GM21360 (cell line): ENCODE results near the gene SPARCL1.
A peak's percentile ranks its signal among the peaks of the same experiment; 100 is the strongest.

Experiments
- ATAC-seq: cut with Tn5 transposase; IDR thresholded peaks from one replicate; pipeline ENCODE4 v1.9.1; 2021; ENCODE audit warnings: mild to moderate bottlenecking, moderate library complexity; ENCODE audit not compliant: unreplicated experiment

Gene SPARCL1

GRCh38 chr4:87541956-87542709 lies 13.0 kb upstream of the SPARCL1 start:
- no peak for ATAC-seq

- no peak for ATAC-seq
Observed at GRCh38 chr4:87541521-87541920, 12.3 kb upstream of the SPARCL1 start.

GRCh38 chr4:87540146-87541058 lies 11.2 kb upstream of the SPARCL1 start:
- ATAC-seq, result no peak

GRCh38 chr4:87532907-87533306 lies 3.7 kb upstream of the SPARCL1 start:
- no peak for ATAC-seq

GRCh38 chr4:87532109-87532508 lies 2.9 kb upstream of the SPARCL1 start:
- no peak for ATAC-seq

- no peak for ATAC-seq
Observed at GRCh38 chr4:87531621-87532020, 2.4 kb upstream of the SPARCL1 start.

- no peak for ATAC-seq
Observed at GRCh38 chr4:87530868-87531267, 1.7 kb upstream of the SPARCL1 start.

GRCh38 chr4:87530229-87530628 lies 1.1 kb upstream of the SPARCL1 start:
- ATAC-seq, result no peak

- no peak for ATAC-seq
Observed at GRCh38 chr4:87527431-87528220, 1.6 kb downstream of the SPARCL1 start.

- ATAC-seq, result no peak
Observed at GRCh38 chr4:87525636-87526295, 3.4 kb downstream of the SPARCL1 start.

- no peak for ATAC-seq
Observed at GRCh38 chr4:87524456-87524855, 4.7 kb downstream of the SPARCL1 start.

GRCh38 chr4:87523307-87523706 lies 5.9 kb downstream of the SPARCL1 start:
- ATAC-seq, result no peak

GRCh38 chr4:87521757-87522374 lies 7.3 kb downstream of the SPARCL1 start:
- peak; percentile 78 for ATAC-seq

- no peak for ATAC-seq
Observed at GRCh38 chr4:87521319-87521718, 7.9 kb downstream of the SPARCL1 start.

- no peak for ATAC-seq
Observed at GRCh38 chr4:87517621-87518020, 11.6 kb downstream of the SPARCL1 start.

- ATAC-seq, result no peak
Observed at GRCh38 chr4:87516683-87517082, 12.5 kb downstream of the SPARCL1 start.

- ATAC-seq, result no peak
Observed at GRCh38 chr4:87512400-87512799, 16.8 kb downstream of the SPARCL1 start.

GRCh38 chr4:87511500-87511899 lies 17.7 kb downstream of the SPARCL1 start:
- no peak for ATAC-seq

GRCh38 chr4:87510747-87511146 lies 18.4 kb downstream of the SPARCL1 start:
- no peak for ATAC-seq

- no peak for ATAC-seq
Observed at GRCh38 chr4:87506974-87507701, 22.0 kb downstream of the SPARCL1 start.
